GM18526 (cell line): Measurements from ENCODE around the gene RNF208.

ENCODE experiments used
- POLR2A ChIP-seq: IDR thresholded peaks from 3 replicates; pipeline ENCODE4 v1.6.1; 2011; ENCODE audit not compliant: insufficient read length; ENCODE audit errors: extremely low read depth

Gene RNF208

DNA sequence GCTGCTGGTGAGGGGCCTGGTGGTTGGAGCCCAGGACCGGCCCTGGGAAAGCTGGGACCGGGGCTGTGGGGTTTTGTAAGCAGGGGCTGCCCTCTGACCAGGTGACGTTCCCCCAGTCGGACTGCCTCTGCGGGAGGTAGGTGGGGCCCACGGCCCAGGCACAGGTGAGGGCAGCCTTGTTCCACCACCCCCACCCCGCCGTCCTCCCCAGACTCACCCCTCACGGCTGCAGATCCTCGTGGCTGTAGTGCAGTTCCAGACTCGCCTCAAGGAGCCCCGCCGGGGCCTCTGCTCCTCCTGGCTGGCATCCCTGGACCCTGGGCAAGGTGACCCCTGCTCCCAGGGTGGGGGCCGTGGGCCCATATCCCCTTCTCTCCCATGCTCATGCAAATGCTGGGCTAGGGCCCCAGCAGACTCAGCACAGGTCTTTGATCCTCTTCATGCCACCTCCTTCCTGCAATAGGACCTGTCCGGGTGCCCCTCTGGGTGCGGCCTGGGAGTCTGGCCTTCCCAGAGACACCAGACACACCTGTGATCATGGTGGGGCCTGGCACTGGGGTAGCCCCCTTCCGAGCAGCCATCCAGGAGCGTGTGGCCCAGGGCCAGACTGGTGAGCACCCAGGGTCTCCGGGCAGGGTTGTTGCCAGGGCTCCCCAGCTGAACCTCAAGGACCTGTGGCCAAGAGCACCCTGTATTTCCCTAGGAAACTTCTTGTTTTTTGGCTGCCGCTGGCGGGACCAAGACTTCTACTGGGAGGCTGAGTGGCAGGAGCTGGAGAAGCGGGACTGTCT is 6.6 kb downstream of the RNF208 start:
- TF ChIP-seq POLR2A: no peak

DNA sequence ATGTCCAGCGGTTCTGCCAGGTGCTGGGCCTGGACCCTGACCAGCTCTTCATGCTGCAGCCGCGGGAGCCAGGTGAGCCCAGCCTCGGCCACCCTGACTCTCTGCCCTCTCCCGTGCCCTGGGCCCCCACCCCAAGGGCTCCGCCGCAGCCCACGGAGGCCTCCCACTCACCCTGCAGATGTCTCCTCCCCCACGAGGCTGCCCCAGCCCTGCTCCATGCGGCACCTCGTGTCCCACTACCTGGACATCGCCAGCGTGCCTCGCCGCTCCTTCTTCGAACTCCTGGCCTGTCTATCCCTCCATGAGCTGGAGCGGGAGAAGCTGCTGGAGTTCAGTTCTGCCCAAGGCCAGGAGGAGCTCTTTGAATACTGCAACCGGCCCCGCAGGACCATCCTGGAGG is 7.4 kb downstream of the RNF208 start:
- TF ChIP-seq POLR2A: no peak

DNA sequence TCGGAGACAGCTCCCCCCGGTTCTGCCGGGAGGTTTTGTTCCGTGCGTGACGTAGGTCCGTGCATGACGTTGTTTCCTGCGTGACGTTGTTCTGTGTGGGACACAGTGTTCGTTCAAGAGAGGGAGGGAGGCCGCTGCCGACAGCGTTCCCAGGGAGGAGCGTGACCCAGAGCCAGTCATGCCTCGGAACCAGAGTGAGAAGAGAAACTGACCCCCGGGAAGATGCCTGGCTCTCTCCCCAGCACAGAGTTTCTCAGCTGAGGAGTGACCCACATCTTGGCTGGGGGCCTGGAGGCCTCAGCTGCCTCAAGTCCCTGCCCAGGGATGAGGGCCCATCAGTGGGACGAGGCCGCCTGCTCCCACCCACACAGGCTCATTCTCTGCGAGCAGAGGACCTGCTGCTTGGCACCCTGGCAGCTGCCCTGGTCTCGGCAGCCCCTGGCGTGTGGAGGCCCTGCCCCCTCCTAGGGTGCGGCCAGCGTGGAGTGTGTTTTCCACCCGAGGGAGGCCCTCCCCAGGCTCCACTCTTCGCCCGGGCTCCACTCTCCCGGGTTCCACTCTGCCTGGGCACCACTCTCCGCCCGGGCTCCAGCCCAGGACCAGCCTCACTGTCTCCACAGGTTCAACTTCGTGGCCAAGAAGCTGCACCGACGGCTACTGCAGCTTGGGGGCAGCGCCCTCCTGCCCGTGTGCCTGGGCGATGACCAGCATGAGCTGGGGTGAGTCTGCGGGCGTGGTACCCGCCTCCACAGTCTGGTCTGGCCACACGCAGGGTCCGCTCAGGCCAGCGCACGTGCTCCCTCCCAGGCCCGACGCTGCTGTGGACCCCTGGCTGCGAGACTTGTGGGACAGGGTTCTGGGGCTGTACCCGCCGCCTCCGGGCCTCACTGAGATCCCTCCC is 8.6 kb downstream of the RNF208 start:
- no peak for TF ChIP-seq POLR2A

DNA sequence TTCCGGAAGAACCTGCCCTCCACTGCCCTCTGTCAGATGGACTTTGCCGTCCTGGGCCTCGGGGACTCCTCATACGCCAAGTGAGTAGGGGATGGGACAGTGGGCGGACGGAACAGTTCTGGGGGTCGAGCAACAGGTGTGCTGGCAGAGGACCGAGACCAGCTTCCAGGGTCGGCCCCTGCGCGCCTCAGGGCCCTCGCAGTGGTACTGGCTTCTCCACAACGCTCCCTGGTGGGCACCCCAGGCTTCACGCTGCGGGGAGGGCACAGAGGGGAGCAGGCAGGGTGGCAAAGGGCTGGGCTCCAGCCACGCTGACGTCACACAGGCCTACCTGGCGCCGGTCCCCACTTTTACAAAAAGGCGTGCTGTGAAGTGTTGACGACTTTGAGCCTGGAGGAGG is 9.5 kb downstream of the RNF208 start:
- TF ChIP-seq POLR2A: no peak

DNA sequence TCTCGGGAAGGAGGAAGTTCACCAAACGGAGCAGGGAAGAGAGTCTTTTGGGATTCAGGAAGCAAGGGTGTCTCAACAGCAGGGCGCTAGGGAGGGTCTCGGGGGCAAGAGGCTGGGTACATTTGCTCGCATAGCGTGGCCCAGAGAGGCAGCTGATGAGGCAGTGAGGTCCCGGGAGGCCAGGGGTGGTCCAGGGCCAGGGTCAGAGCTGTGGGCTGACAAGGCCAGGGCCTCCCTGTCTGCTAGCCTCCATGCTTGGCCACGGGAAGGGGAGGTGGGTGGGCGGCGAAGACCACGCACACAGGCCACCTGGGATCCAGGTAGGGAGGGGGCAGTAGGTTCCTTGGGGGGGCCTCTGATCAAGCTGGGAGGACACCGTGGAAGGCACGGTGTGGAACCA is 10.5 kb downstream of the RNF208 start:
- TF ChIP-seq POLR2A: peak; percentile 20

DNA sequence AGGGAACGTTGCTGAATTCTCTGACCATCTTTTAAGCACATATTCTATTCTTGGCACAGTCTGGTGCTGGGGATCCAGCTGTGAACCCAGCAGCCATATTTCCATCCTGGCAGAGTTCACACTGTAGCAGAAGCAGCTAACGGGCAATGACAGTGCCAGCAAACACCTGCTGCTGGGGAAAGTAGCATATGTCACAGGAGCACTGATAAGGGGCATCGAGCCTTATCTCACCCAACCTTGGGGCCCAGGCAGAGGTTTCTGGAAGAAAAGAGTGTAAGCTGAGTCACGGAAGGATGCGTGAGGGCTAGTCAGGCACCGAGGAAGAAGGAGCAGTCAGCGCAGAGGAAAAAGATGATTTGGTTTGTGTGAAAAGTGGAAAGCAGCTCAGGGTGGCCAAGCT is 15.4 kb downstream of the RNF208 start:
- TF ChIP-seq POLR2A: no peak

DNA sequence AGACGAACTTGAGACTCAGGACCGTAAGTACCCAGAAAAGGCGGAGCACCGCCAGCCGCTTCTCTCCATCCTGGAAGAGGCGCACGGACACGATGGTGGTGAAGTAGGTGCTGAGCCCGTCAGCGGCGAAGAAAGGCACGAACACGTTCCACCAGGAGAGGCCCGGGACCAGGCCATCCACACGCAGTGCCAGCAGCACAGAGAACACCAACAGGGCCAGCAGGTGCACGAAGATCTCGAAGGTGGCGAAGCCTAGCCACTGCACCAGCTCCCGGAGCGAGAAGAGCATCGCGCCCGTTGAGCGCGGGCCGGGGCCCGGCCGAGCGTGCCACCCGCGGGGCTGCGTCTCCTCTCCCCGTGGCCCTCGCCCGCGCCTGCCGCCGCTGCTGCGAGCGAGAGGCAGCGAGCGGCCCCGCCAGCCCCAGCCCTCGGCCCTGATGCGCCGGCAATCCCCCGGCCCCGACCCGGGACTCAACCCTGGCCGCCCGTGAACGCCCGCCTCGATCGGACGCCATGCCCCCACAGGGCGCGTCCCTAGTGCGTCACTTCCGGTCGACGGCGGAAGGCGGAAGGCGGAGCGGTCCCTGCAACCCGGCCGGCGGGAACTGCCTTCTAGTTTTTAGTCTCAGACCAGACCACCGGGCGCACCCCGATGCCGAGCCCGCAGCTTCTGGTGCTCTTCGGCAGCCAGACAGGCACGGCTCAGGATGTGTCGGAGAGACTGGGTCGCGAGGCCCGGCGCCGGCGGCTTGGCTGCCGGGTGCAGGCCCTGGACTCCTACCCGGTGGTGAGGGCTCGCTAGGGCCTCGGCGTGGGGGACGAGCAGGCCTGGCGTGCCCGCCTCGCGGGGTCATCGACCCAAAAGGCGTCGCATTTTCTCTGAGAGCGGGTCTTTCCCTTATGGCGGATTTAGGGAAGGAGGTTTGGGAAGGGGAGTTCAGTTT is 16.6 kb downstream of the RNF208 start, which contains the start of the genes NDOR1 and TMEM203:
NDOR1 (plus strand) TSS at position 575 of the 944 bp plus-strand sequence; CDS start at position 653, 78 bp downstream.
TMEM203 (minus strand) TSS at position 523 of the 944 bp plus-strand sequence; CDS start at position 289, 234 bp downstream.
- peak; percentile 93 for TF ChIP-seq POLR2A

DNA sequence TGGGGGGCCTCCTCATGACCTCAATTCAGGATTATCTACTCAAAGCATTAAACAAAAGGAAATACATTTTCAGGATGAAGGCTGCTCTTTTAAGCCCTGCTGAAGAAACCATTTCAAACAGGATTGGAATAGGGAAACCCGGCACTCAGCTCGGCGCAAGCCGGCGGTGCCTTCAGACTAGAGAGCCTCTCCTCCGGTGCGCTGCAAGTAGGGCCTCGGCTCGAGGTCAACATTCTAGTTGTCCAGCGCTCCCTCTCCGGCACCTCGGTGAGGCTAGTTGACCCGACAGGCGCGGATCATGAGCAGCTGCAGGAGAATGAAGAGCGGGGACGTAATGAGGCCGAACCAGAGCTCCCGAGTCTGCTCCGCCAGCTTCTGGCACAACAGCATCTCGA is 17.3 kb downstream of the RNF208 start:
- no peak for TF ChIP-seq POLR2A

DNA sequence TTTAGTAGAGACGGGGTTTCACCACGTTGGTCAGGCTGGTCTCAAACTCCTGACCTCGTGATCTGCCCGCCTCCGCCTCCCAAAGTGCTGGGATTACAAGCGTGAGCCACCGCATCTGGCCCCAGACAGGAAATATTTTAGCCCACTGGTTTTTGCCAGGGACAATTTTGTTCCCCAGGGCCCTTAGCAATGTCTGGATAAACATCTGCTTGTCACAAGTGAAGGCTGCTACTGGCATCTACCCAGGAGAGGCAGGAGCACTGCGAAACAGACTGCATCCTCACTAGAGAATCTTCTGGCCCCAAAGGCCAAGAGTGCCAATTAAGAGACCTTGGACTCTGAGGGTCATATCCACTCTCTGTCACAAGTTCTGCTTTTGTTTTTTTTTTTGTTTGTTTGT is 19.1 kb downstream of the RNF208 start:
- no peak for TF ChIP-seq POLR2A

DNA sequence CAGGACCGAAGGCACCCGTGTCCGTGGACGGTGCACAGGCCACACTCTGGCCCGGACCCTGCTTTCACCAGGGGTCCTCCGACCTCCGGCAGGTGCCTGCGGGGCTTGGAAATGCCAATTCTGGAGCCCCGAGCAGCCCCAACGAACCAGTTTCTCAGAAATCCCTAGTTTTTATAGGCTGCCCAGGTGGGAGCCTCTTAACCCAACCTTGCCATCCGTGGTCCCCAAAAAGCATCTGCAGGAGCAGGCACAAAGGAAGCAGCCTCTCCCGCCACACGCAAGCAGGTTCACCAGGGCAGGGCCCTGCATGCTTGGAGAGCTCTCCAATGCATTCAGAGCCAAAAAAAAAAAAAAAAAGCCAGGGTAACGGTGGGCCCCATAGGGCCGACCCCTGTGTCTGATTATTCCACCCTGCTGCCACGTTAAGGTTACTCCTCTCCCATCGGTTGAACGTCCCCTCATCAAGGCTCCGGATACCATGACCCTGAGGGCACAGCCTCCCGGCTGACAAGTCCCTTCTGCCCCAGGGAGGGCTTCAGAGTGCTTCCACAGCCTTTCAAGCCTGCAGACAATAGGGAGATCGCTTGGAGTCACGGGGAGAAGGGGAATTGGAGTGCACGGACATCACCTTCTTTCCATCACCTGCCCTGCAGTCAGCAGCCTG is 20.7 kb downstream of the RNF208 start:
- no peak for TF ChIP-seq POLR2A

DNA sequence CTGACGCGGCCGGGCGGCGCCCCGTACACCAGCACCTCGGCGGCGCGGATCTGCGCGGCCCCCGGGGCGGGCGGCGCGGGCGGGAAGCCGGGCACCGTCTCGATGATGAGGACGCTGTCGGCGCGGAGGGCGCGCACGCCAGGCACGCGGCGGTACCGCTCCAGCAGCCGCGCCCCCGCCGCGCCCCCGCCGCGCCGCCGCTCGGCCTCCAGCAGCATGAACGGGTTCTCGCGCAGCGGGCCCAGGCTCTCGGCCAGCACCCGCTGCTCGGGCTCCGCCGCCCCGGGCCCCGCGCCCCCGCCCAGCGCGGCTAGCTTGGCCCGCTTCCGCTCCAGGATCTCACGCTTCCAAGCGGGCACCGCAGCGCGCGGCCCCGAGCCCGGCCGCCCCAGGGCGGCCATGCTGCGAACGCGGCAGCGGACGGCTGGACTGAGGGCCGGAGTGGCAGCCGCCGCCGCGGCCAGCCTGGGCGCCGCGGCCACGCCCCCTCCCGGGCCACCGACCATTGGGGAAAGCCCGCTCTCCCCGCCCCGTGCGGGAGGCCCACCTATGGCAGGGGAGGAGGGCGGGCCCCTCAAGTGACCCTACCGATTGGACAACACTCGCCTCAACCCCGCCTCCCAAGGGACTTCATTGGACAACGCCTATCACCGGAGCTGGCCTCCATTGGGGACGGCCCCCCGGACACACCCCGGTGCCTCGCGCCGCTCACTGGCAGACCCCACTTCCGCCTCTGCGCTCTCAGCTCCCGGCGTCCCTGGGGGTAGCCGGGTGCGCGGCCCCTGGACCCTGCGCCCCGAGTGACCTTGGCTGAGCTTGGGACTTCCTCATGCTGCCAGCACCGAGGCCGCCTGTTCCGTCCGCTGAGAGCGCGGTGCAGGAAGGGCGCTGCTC is 21.5 kb downstream of the RNF208 start, which contains the start of gene TPRN:
TPRN (minus strand) TSS at position 431 of the 894 bp plus-strand sequence; CDS start at position 401, 30 bp downstream.
- peak; percentile 94 for TF ChIP-seq POLR2A

DNA sequence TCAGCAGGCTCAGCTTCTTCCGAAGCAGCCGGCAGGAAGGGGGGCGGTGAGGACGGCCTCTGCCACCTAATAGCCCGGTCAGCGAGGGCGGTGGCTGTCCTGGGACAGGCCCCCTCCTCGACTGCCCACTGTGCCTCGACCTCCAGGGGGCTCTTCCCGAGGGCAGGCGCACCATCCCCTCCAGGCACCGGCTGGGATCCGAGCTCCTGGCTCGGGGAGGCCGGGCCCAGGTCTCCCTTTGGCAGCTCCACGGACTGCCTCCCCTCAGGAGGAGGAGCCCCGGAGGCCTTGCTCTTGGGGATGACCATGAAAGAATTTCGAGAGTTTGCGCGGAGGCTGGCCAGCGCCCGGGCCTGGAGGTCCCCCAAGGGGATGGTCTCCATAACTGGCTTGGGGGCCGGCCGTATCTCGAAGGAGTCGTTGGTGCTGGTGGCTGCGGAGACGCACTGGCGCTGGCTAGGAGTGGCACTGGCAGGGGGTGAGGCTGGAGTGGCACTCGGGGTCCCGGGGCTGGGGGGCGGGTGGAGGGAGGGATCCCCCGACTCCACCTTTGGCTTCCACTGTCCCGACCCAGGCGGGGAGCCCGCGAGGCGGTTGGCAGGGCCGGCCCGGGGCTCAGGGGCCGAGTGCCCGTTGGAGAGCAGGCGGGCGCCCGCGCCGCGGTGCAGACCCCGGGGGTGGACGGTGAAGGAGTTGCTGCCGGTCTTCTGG is 22.5 kb downstream of the RNF208 start:
- TF ChIP-seq POLR2A: no peak

DNA sequence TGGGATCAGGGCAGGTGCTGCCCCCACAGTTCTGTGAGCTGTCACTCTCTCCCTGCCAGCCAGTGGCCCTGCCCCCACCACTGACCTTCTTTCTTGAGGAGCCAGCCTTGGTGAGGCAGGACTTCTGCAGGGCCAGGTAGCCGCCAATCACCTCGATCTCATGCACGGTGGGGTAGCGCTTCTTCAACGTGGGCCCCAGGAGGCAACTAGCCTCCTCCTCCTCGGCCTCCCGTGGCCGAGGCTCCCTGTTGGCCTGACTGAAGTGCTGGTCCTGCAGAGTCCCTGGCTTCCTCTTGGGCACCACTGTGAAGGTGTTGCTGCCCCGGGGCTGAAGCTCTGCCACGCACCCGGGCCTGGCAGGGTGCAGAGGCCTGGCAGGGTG is 23.1 kb downstream of the RNF208 start:
- no peak for TF ChIP-seq POLR2A
